ENCODE results near the gene SCN4A. TPM values are rescaled to one million over a fixed set of nuclear protein-coding genes. Genes with fewer than 3 reads are reported as not detected.
"Not testable (repeated sequence)": the region's sequence is repeated elsewhere in the genome, so short reads cannot be mapped to it uniquely, and the experiment has no call there.

The SCN4A gene
- total RNA-seq, 1 experiment from 2014 or later, result not detected

GRCh38 chr17:63926164-63926563 is 46.6 kb downstream of the SCN4A start:
- H3K4me3 ChIP-seq, result no peak overlapping the region
- no peak overlapping the region for H3K27ac ChIP-seq
- no peak for DNase-seq (ENCODE audit: low read depth in 1 of 2, low spot score in 2 of 2)
- H3K9me3 ChIP-seq (replicated peaks), result no peaks in the 10 kb centered on the region
- H3K36me3 ChIP-seq, result no peaks in the 10 kb centered on the region
- no peaks in the 10 kb centered on the region; the same call in none of the 2 replicates for H3K27me3 ChIP-seq (replicated peaks)
- no peaks in the 10 kb centered on the region for H3K4me1 ChIP-seq (replicated peaks)

- no peaks in the 10 kb centered on the region; the same call in none of the 2 replicates for H3K27me3 ChIP-seq (replicated peaks)
- no peak for DNase-seq (ENCODE audit: low read depth in 1 of 2, low spot score in 2 of 2)
These were observed 47.1 kb downstream of the SCN4A start for GRCh38 chr17:63925615-63926014.

GRCh38 chr17:63922402-63922801 is 50.3 kb downstream of the SCN4A start:
- H3K36me3 ChIP-seq; H3K27ac ChIP-seq; H3K4me1 ChIP-seq (replicated peaks); H3K9me3 ChIP-seq (replicated peaks); DNase-seq (ENCODE audit: low read depth in 1 of 2, low spot score in 2 of 2); H3K4me3 ChIP-seq; H3K27me3 ChIP-seq (replicated peaks): not testable (repeated sequence)

More at GRCh38 chr17:63925615-63926014, 47.1 kb downstream of the SCN4A start:
- no peak overlapping the region for H3K4me3 ChIP-seq
- H3K27ac ChIP-seq, result no peak overlapping the region
- no peaks in the 10 kb centered on the region for H3K36me3 ChIP-seq
- no peaks in the 10 kb centered on the region for H3K9me3 ChIP-seq (replicated peaks)
- no peaks in the 10 kb centered on the region for H3K4me1 ChIP-seq (replicated peaks)

GRCh38 chr17:63920779-63921178 is 51.9 kb downstream of the SCN4A start:
- not testable (repeated sequence) for H3K27ac ChIP-seq; H3K9me3 ChIP-seq (replicated peaks); H3K4me3 ChIP-seq; DNase-seq (ENCODE audit: low read depth in 1 of 2, low spot score in 2 of 2); H3K36me3 ChIP-seq; H3K27me3 ChIP-seq (replicated peaks); H3K4me1 ChIP-seq (replicated peaks)

GRCh38 chr17:63920050-63920449 is 52.7 kb downstream of the SCN4A start:
- H3K9me3 ChIP-seq (replicated peaks); DNase-seq (ENCODE audit: low read depth in 1 of 2, low spot score in 2 of 2); H3K27ac ChIP-seq; H3K27me3 ChIP-seq (replicated peaks); H3K4me1 ChIP-seq (replicated peaks); H3K4me3 ChIP-seq; H3K36me3 ChIP-seq: not testable (repeated sequence)

- Histone ChIP-seq H3K36me3 (no peaks in the 10 kb centered on the region), H3K4me1 (replicated peaks) (no peaks in the 10 kb centered on the region), H3K27me3 (replicated peaks) (peaks cover 5% of the 10 kb centered on the region; the same call in 1 of the 2 replicates), H3K9me3 (replicated peaks) (no peaks in the 10 kb centered on the region), H3K4me3 (no peak overlapping the region), H3K27ac (no peak overlapping the region)
- peak; percentile 54 to 69 for DNase-seq (ENCODE audit: low read depth in 1 of 2, low spot score in 2 of 2)
These were observed 53.4 kb downstream of the SCN4A start for GRCh38 chr17:63919311-63919723.

- H3K4me1 ChIP-seq (replicated peaks); DNase-seq (ENCODE audit: low read depth in 1 of 2, low spot score in 2 of 2); H3K36me3 ChIP-seq; H3K4me3 ChIP-seq; H3K9me3 ChIP-seq (replicated peaks); H3K27me3 ChIP-seq (replicated peaks); H3K27ac ChIP-seq: not testable (repeated sequence)
These were observed 53.9 kb downstream of the SCN4A start, which contains the start of gene GH1 for GRCh38 chr17:63918789-63919305. Gene GH1, minus strand, starts transcription at chr17:63918839. Its CDS starts 63 bp downstream, at chr17:63918776.

- Histone ChIP-seq H3K27me3 (replicated peaks) (peaks cover 5% of the 10 kb centered on the region; the same call in 1 of the 2 replicates), H3K4me3 (no peak overlapping the region), H3K9me3 (replicated peaks) (no peaks in the 10 kb centered on the region), H3K4me1 (replicated peaks) (no peaks in the 10 kb centered on the region), H3K36me3 (no peaks in the 10 kb centered on the region), H3K27ac (no peak overlapping the region)
- no peak for DNase-seq (ENCODE audit: low read depth in 1 of 2, low spot score in 2 of 2)
These were observed 54.4 kb downstream of the SCN4A start for GRCh38 chr17:63918305-63918704.

GRCh38 chr17:63917646-63918045 is 55.1 kb downstream of the SCN4A start:
- Histone ChIP-seq H3K27me3 (replicated peaks) (peaks cover 5% of the 10 kb centered on the region; the same call in 1 of the 2 replicates), H3K27ac (no peak overlapping the region), H3K36me3 (no peaks in the 10 kb centered on the region), H3K9me3 (replicated peaks) (no peaks in the 10 kb centered on the region), H3K4me3 (no peak overlapping the region), H3K4me1 (replicated peaks) (no peaks in the 10 kb centered on the region)
- DNase-seq (ENCODE audit: low read depth in 1 of 2, low spot score in 2 of 2), result no peak

- not testable (repeated sequence) for H3K4me1 ChIP-seq (replicated peaks); H3K27ac ChIP-seq; H3K36me3 ChIP-seq; DNase-seq (ENCODE audit: low read depth in 1 of 2, low spot score in 2 of 2); H3K4me3 ChIP-seq; H3K9me3 ChIP-seq (replicated peaks); H3K27me3 ChIP-seq (replicated peaks)
These were observed 55.5 kb downstream of the SCN4A start for GRCh38 chr17:63917206-63917605.

GRCh38 chr17:63916566-63917185 is 56.0 kb downstream of the SCN4A start:
- Histone ChIP-seq H3K9me3 (replicated peaks) (no peaks in the 10 kb centered on the region), H3K4me3 (no peak overlapping the region), H3K27me3 (replicated peaks) (peaks cover 5% of the 10 kb centered on the region; the same call in 1 of the 2 replicates), H3K4me1 (replicated peaks) (no peaks in the 10 kb centered on the region), H3K27ac (no peak overlapping the region), H3K36me3 (no peaks in the 10 kb centered on the region)
- no peak for DNase-seq (ENCODE audit: low read depth in 1 of 2, low spot score in 2 of 2)

GRCh38 chr17:63915753-63916152 is 57.0 kb downstream of the SCN4A start:
- not testable (repeated sequence) for H3K27ac ChIP-seq; H3K4me1 ChIP-seq (replicated peaks); DNase-seq (ENCODE audit: low read depth in 1 of 2, low spot score in 2 of 2); H3K4me3 ChIP-seq; H3K27me3 ChIP-seq (replicated peaks); H3K9me3 ChIP-seq (replicated peaks); H3K36me3 ChIP-seq

GRCh38 chr17:63914471-63914870 is 58.2 kb downstream of the SCN4A start:
- no peak overlapping the region for H3K4me3 ChIP-seq
- H3K4me1 ChIP-seq (replicated peaks), result no peaks in the 10 kb centered on the region
- H3K27ac ChIP-seq, result no peak overlapping the region
- no peak for DNase-seq (ENCODE audit: low read depth in 1 of 2, low spot score in 2 of 2)
- no peaks in the 10 kb centered on the region for H3K36me3 ChIP-seq
- H3K9me3 ChIP-seq (replicated peaks), result no peaks in the 10 kb centered on the region
- peaks cover 5% of the 10 kb centered on the region; the same call in 1 of the 2 replicates for H3K27me3 ChIP-seq (replicated peaks)

- no peak overlapping the region for H3K4me3 ChIP-seq
- H3K36me3 ChIP-seq, result no peaks in the 10 kb centered on the region
- no peaks in the 10 kb centered on the region for H3K4me1 ChIP-seq (replicated peaks)
- DNase-seq (ENCODE audit: low read depth in 1 of 2, low spot score in 2 of 2), result no peak
- no peak overlapping the region for H3K27ac ChIP-seq
- peaks cover 12% of the 10 kb centered on the region for H3K27me3 ChIP-seq (replicated peaks)
- no peaks in the 10 kb centered on the region for H3K9me3 ChIP-seq (replicated peaks)
These were observed 61.0 kb downstream of the SCN4A start for GRCh38 chr17:63911657-63912100.

Data from SJSA1 (cell line).